ENCODE measurements around the gene SLC22A4.

SLC22A4 gene

GRCh38 chr5:132259069-132259851, 34.9 kb upstream of the SLC22A4 start:
- Mint-ChIP-seq H3K9me3 (no peaks in the 10 kb centered on the region), H3K4me1 (peaks cover 33% of the 10 kb centered on the region), H3K36me3 (no peaks in the 10 kb centered on the region), H3K27ac (no peak overlapping the region), H3K4me3 (no peak overlapping the region)
- DNase-seq (ENCODE audit: low spot score in 2 of 2) (no peak), ATAC-seq (no peak)

- Mint-ChIP-seq H3K9me3 (no peaks in the 10 kb centered on the region), H3K36me3 (no peaks in the 10 kb centered on the region), H3K4me3 (peak overlapping the region; percentile 26), H3K4me1 (peaks cover 40% of the 10 kb centered on the region), H3K27ac (peak overlapping the region; percentile 32)
- DNase-seq (ENCODE audit: low spot score in 2 of 2) (no peak), ATAC-seq (peak; percentile 23)
Measured at GRCh38 chr5:132260051-132260450, 34.1 kb upstream of the SLC22A4 start.

GRCh38 chr5:132260714-132261551, 33.3 kb upstream of the SLC22A4 start:
- H3K36me3 Mint-ChIP-seq, result no peaks in the 10 kb centered on the region
- no peaks in the 10 kb centered on the region for H3K9me3 Mint-ChIP-seq
- H3K4me1 Mint-ChIP-seq, result peaks cover 45% of the 10 kb centered on the region
- ATAC-seq, result peak; percentile 76
- peak overlapping the region; percentile 32 for H3K27ac Mint-ChIP-seq
- DNase-seq (ENCODE audit: low spot score in 2 of 2), result peak in 1 of 2 donors; percentile 53
- H3K4me3 Mint-ChIP-seq, result peak overlapping the region; percentile 26

GRCh38 chr5:132261881-132262845, 32.0 kb upstream of the SLC22A4 start:
- Mint-ChIP-seq H3K4me1 (peaks cover 46% of the 10 kb centered on the region), H3K9me3 (no peaks in the 10 kb centered on the region), H3K4me3 (no peak overlapping the region), H3K36me3 (no peaks in the 10 kb centered on the region), H3K27ac (no peak overlapping the region)
- peak in 1 of 2 donors; percentile 46 for DNase-seq (ENCODE audit: low spot score in 2 of 2)
- no peak for ATAC-seq

GRCh38 chr5:132262882-132263547, 31.2 kb upstream of the SLC22A4 start:
- Mint-ChIP-seq H3K4me3 (no peak overlapping the region), H3K9me3 (no peaks in the 10 kb centered on the region), H3K4me1 (peaks cover 52% of the 10 kb centered on the region), H3K27ac (peak overlapping the region; percentile 44), H3K36me3 (no peaks in the 10 kb centered on the region)
- DNase-seq (ENCODE audit: low spot score in 2 of 2) (peak in 1 of 2 donors; percentile 38), ATAC-seq (no peak)

- ATAC-seq (peak; percentile 68), DNase-seq (ENCODE audit: low spot score in 2 of 2) (no peak)
- Mint-ChIP-seq H3K4me3 (no peak overlapping the region), H3K4me1 (peaks cover 52% of the 10 kb centered on the region), H3K36me3 (no peaks in the 10 kb centered on the region), H3K9me3 (no peaks in the 10 kb centered on the region), H3K27ac (peak overlapping the region; percentile 44)
Measured at GRCh38 chr5:132263548-132264261, 30.5 kb upstream of the SLC22A4 start.

GRCh38 chr5:132264546-132265335, 29.5 kb upstream of the SLC22A4 start:
- peaks cover 51% of the 10 kb centered on the region for H3K4me1 Mint-ChIP-seq
- H3K27ac Mint-ChIP-seq, result peak overlapping the region; percentile 44
- no peak overlapping the region for H3K4me3 Mint-ChIP-seq
- no peak for ATAC-seq
- no peaks in the 10 kb centered on the region for H3K36me3 Mint-ChIP-seq
- H3K9me3 Mint-ChIP-seq, result no peaks in the 10 kb centered on the region
- DNase-seq (ENCODE audit: low spot score in 2 of 2), result peak in 1 of 2 donors; percentile 40

- Mint-ChIP-seq H3K27ac (peak overlapping the region; percentile 44), H3K4me3 (no peak overlapping the region), H3K36me3 (no peaks in the 10 kb centered on the region), H3K4me1 (peaks cover 44% of the 10 kb centered on the region), H3K9me3 (no peaks in the 10 kb centered on the region)
- DNase-seq (ENCODE audit: low spot score in 2 of 2) (peak in 1 of 2 donors; percentile 39), ATAC-seq (no peak)
Measured at GRCh38 chr5:132265336-132266030, 28.7 kb upstream of the SLC22A4 start.

- H3K4me3 Mint-ChIP-seq, result no peak overlapping the region
- peaks cover 43% of the 10 kb centered on the region for H3K4me1 Mint-ChIP-seq
- no peaks in the 10 kb centered on the region for H3K9me3 Mint-ChIP-seq
- ATAC-seq (no peak), DNase-seq (ENCODE audit: low spot score in 2 of 2) (peak in 1 of 2 donors; percentile 38)
- peak overlapping the region; percentile 20 for H3K27ac Mint-ChIP-seq
- H3K36me3 Mint-ChIP-seq, result no peaks in the 10 kb centered on the region
Measured at GRCh38 chr5:132266031-132266835, 28.0 kb upstream of the SLC22A4 start.

- peak overlapping the region; percentile 20 for H3K27ac Mint-ChIP-seq
Measured at GRCh38 chr5:132266836-132267160, 27.4 kb upstream of the SLC22A4 start.

GRCh38 chr5:132267166-132267739, 26.9 kb upstream of the SLC22A4 start:
- DNase-seq (ENCODE audit: low spot score in 2 of 2), result no peak
- H3K36me3 Mint-ChIP-seq, result no peaks in the 10 kb centered on the region
- no peak overlapping the region for H3K4me3 Mint-ChIP-seq
- no peak for ATAC-seq
- peaks cover 41% of the 10 kb centered on the region for H3K4me1 Mint-ChIP-seq
- peak overlapping the region; percentile 13 for H3K27ac Mint-ChIP-seq
- H3K9me3 Mint-ChIP-seq, result no peaks in the 10 kb centered on the region

More at GRCh38 chr5:132266836-132267160, 27.4 kb upstream of the SLC22A4 start:
- no peaks in the 10 kb centered on the region for H3K9me3 Mint-ChIP-seq
- ATAC-seq (no peak), DNase-seq (ENCODE audit: low spot score in 2 of 2) (no peak)
- H3K4me1 Mint-ChIP-seq, result peaks cover 42% of the 10 kb centered on the region
- no peaks in the 10 kb centered on the region for H3K36me3 Mint-ChIP-seq
- H3K4me3 Mint-ChIP-seq, result no peak overlapping the region

Measured in stimulated activated effector memory CD8-positive, alpha-beta T cell treated with anti-CD3 and anti-CD28 coated beads, Interleukin-12 subunit alpha, Interleukin-12 subunit beta, amount 100 ng/mL, for 72 hours (primary cell).